ENCODE results near the gene FBXL20.
"Not testable (repeated sequence)": the region's sequence is repeated elsewhere in the genome, so short reads cannot be mapped to it uniquely, and the experiment has no call there.

FBXL20 gene

GRCh38 chr17:39385040-39385439 is 16.4 kb downstream of the FBXL20 start:
- DNase-seq (ENCODE audit: low read depth, low spot score), result no peak

GRCh38 chr17:39380144-39380543 is 21.3 kb downstream of the FBXL20 start:
- no peak for DNase-seq (ENCODE audit: low read depth, low spot score)

GRCh38 chr17:39376434-39376833 is 25.0 kb downstream of the FBXL20 start:
- DNase-seq (ENCODE audit: low read depth, low spot score), result no peak

DNA sequence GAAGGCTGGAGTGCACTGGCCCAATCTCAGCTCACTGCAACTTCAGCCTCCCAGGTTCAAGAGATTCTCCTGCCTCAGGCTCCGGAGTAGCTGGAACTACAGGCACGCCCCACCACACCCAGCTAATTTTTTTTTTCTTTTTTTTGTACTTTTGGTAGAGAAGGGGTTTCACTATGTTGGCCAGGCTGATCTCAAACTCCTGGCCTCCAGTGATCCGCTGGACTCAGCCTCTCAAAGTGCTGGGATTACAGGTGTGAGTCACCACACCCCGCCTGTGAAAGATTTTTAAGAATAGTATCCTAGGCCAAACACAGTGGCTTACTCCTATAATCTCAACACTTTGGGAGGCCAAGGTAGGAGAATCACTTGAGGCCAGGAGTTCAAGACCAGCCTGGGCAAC is 33.6 kb downstream of the FBXL20 start:
- DNase-seq (ENCODE audit: low read depth, low spot score), result not testable (repeated sequence)

DNA sequence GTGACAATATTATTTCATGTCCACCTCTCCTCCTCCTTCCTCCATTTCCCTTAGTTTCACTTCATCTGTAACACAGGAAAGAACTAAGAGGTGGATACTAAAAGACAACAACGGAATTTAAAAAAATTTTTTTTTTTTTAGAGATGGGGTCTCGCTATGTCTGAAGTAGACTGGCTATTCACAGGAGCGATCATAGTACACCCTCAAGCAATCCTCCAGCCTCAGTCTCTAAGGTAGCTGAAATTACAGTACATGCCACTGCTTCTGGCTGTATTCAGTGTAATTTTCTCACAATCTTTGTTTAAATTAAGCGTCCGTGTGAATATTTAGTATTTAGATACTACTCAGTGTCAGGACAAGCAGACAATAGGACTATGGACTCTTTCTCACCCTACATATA is 35.6 kb downstream of the FBXL20 start:
- DNase-seq (ENCODE audit: low read depth, low spot score), result no peak

DNA sequence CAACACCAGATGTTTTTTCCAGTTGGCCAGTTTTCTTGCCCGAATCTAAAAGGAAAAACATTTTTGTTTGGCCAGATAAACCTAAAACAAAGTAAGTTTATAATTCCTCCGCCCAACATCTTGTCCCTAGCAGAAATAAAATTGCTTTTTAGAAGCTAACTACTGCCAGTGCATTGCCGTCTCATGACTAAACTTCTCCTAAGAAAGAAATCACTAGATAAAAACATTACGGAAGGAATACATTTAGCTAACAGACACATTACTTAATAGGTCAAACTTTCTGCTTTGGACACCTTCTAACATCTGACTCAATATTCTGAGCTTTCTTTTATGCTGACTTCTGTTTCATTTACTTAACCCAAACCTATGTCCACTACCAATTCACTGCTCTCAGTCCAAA is 36.2 kb downstream of the FBXL20 start:
- no peak for DNase-seq (ENCODE audit: low read depth, low spot score)

- no peak for DNase-seq (ENCODE audit: low read depth, low spot score)
Measured at GRCh38 chr17:39364236-39365025, 37.0 kb downstream of the FBXL20 start.

- no peak for DNase-seq (ENCODE audit: low read depth, low spot score)
Measured at GRCh38 chr17:39361064-39361463, 40.4 kb downstream of the FBXL20 start.

DNA sequence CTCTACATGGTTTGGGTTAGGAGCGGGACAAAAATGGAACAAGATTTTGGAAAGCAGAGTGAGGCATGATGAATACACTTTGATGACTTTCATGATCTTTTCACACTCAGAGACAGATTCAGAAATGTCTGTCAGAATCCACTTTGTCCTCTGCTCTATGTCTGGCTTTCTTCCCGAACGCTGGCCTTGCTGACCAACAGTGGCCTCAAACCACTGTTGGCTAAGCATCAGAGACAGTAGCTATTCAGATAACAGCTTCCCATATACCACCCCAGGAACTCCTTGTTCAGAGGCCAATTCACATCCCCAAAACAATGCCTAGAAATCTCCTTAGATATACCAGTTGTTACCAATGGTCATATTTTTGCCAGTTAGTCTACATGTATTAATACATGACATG is 40.9 kb downstream of the FBXL20 start:
- no peak for DNase-seq (ENCODE audit: low read depth, low spot score)

- DNase-seq (ENCODE audit: low read depth, low spot score), result no peak
Measured at GRCh38 chr17:39359994-39360393, 41.4 kb downstream of the FBXL20 start.

DNA sequence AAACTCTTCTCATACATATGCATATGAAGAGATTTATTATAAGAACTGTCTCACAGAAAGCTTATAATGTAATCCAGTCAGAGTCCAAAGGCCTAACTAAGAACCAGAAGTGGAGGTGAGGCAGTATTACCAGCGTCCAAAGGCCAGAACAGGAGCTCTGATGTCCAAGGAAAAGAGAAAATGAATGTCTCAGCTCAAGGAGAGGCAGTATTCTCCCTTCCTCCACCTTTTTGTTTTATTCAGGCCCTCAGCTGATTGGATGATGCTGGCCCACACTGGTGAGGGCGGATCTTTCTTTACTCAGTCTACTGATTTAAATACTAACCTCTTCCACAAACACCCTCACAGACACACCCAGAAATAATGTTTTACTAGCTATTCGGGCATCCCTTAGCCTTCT is 43.4 kb downstream of the FBXL20 start:
- no peak for DNase-seq (ENCODE audit: low read depth, low spot score)

- DNase-seq (ENCODE audit: low read depth, low spot score), result no peak
Measured at GRCh38 chr17:39357488-39357887, 43.9 kb downstream of the FBXL20 start.

DNA sequence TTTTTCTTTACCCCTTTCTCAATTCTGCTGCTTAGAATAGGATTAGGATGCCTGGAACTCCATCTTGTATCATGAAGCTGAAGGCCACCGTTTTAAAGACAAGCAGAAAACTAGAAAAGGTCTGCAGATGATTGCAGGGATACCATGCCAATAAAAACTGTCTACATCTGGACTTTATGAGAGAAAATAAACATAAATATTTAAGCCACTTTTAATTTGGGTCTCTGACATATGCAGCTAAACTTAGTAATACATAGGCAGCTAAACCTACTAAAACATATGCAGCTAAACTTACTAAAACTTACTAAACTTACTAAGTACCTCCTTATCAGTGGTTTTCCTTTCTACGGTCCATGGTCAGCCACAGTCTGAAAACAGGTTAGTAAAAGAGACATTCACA is 48.4 kb downstream of the FBXL20 start:
- DNase-seq (ENCODE audit: low read depth, low spot score), result no peak

DNA sequence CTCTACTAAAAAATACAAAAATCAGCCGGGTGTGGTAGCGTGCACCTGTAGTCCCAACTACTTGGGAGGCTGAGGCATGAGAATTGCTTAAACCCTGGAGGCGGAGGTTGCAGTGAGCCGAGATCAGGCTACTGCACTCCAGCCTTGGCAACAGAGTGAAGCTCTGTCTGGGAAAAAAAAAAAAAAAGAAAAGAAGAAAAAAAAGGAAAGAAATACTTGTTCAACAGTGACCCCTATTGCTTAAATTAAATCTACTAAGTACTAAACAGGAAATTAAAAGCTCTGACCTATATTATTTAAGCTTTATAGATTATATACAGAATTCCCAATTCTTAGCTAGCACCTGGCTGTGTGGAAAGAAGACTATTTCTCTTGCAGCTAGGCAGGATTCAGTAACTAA is 48.9 kb downstream of the FBXL20 start:
- no peak for DNase-seq (ENCODE audit: low read depth, low spot score)

DNA sequence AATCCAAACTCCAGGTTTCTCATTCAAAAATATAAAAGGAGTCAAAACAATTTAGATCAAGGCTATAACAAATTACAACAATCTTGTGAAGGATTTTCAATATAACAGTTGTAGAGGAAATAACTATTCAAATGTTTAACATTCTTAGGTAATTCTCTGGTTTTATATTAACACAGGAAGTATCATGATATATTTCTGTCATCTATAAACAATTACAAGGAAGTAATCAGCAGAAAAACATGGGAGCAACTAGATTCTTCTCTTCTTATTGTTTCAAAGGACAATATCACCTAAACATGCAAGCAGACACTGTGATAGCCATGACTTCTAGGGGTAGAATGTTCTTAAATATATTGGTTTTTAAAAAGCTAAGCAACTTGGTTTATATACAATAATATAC is 49.9 kb downstream of the FBXL20 start:
- DNase-seq (ENCODE audit: low read depth, low spot score), result no peak

DNA sequence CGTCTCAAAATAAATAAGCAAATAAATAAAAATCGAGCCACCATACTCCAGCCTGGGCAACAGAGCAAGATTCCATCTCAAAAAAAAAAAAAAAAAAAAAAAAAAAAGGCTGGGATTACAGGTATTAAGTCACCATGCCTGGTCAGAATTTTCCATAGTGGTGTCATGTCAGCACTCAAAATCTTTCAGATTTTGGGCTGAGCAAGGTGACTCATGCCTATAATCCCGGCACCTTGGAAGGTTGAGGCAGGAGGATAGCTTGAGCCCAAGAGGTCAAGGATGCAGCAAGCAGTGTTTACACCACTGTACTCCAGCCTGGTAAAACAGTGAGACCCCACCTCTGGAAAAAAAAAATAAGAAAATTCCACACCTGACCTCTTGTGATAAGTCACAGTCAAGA is 52.2 kb downstream of the FBXL20 start:
- DNase-seq (ENCODE audit: low read depth, low spot score), result no peak

GRCh38 chr17:39346863-39347262 is 54.6 kb downstream of the FBXL20 start:
- not testable (repeated sequence) for DNase-seq (ENCODE audit: low read depth, low spot score)

DNA sequence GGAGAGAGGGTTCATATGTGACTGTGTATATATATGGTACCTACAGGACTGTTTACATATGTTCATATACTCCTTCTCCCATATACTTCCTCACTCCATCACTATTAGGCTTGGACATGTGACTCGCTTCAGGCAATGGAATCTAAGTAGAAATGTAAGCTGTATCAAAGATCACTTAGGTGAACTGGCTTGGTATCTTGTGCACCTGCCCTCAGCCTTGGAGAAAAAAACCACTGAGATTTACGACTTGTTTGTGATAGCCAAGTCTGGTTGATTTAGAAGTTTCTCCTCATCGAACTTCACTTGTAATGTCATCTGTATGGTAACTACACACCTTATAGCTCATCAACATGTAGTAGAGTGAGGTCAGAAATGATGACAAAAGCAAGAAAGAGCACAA is 59.9 kb downstream of the FBXL20 start:
- DNase-seq (ENCODE audit: low read depth, low spot score), result no peak

GRCh38 chr17:39340731-39341130 is 60.7 kb downstream of the FBXL20 start:
- DNase-seq (ENCODE audit: low read depth, low spot score), result no peak

DNA sequence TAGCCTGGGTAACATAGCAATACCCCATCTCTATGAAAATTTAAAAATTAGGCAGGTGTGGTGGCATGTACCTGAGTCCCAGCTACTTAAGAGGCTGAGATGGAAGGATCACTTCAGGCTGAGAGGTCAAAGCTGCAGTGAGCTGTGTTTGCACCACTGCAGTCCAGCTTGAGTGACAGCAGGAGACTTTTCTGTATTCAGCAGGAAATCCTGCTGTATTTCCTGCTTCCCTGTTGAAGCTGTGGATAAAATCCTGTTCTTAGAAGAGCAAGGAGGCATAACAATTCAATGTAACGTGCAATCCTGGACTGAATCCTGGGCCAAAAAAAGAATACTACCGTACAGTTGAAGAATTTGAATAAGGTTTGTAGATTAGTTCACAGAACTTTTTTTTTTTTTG is 62.2 kb downstream of the FBXL20 start:
- DNase-seq (ENCODE audit: low read depth, low spot score), result no peak

DNA sequence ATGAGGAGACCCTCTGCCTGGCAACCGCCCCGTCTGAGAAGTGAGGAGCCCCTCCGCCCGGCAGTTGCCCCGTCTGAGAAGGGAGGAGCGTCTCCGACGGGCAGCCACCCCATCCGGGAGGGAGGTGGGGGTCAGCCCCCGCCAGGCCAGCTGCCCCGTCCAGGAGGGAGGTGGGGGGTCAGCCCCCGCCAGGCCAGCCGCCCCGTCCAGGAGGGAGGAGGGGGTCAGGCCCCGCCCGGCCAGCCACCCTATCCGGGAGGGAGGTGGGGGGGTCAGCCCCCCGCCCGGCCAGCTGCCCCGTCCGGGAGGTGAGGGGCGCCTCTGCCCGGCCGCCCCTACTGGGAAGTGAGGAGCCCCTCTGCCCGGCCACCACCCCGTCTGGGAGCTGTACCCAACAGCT is 63.8 kb downstream of the FBXL20 start:
- DNase-seq (ENCODE audit: low read depth, low spot score), result not testable (repeated sequence)

- no peak for DNase-seq (ENCODE audit: low read depth, low spot score)
Measured at GRCh38 chr17:39335704-39336223, 65.7 kb downstream of the FBXL20 start.

DNA sequence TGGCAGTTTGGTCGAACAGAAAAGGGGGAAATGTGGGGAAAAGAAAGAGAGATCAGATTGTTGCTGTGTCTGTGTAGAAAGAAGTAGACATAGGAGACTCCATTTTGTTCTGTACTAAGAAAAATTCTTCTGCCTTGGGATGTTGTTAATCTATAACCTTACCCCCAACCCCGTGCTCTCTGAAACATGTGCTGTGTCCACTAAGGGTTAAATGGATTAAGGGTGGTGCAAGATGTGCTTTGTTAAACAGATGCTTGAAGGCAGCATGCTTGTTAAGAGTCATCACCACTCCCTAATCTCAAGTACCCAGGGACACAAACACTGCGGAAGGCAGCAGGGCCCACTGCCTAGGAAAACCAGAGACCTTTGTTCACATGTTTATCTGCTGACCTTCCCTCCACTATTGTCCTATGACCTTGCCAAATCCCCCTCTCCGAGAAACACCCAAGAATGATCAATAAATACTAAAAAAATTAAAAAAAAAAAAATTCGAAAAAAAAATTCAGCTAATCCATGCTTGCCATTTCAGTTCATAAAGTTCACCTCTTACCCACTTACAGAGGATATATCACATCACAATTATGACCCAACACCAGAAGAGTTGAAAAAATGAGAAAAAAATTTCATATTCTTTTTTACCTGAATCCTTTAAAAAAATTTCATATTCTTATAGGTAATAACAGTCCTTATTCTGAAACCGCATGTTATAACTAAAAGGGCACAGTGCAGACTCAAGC is 67.2 kb downstream of the FBXL20 start:
- DNase-seq (ENCODE audit: low read depth, low spot score), result not testable (repeated sequence)

All from activated naive CD8-positive, alpha-beta T cell treated with anti-CD3 and anti-CD28 coated beads, Interleukin-2, amount 50 U/mL, for 16 hours (primary cell).